HepG2 (cell line): ENCODE measurements around the gene RSAD2. TPM values are rescaled to one million over a fixed set of nuclear protein-coding genes. Genes with fewer than 3 reads are reported as not detected.

Experiments used
- ARID3A ChIP-seq: IDR thresholded peaks from 2 replicates; pipeline ENCODE4 v1.6.1; 2012; ENCODE audit warnings: low read depth, low read length, improper control_type of control experiment
- ASH2L ChIP-seq: fragments of 300-600, 200-600 bp; sonication (generic); IDR thresholded peaks from 2 replicates; pipeline ENCODE4 v1.7.0; 2017; ENCODE audit warnings: low read depth, mild to moderate bottlenecking, moderate library complexity, mixed read lengths, low read length; ENCODE audit not compliant: insufficient read length
- BORCS8-MEF2B ChIP-seq: sonication (generic); formaldehyde crosslinking; IDR thresholded peaks from 2 replicates; pipeline ENCODE4 v1.8.0; 2022; ENCODE audit warnings: mild to moderate bottlenecking, missing genetic modification reagents
- FOXJ3 ChIP-seq: sonication (generic); formaldehyde crosslinking; IDR thresholded peaks from 2 replicates; pipeline ENCODE4 v1.4.0; 2020; ENCODE audit warnings: missing genetic modification reagents, mild to moderate bottlenecking, borderline replicate concordance
- HNRNPK ChIP-seq: fragments of 200-400 bp; formaldehyde crosslinking; IDR thresholded peaks from 2 replicates; pipeline ENCODE4 v1.6.1; 2018; ENCODE audit warnings: low read length, low read depth, moderate library complexity, mild to moderate bottlenecking; ENCODE audit not compliant: poor library complexity, severe bottlenecking
- HOXA9 ChIP-seq: sonication (generic); formaldehyde crosslinking; IDR thresholded peaks from 2 replicates; pipeline ENCODE4 v1.8.1; 2022; ENCODE audit warnings: missing genetic modification reagents, mild to moderate bottlenecking, moderate library complexity, borderline replicate concordance
- MTF1 ChIP-seq: sonication (generic); formaldehyde crosslinking; IDR thresholded peaks from 2 replicates; pipeline ENCODE4 v1.5.0; 2020; ENCODE audit warnings: missing genetic modification reagents
- NFATC3 ChIP-seq: sonication (generic); formaldehyde crosslinking; IDR thresholded peaks from 2 replicates; pipeline ENCODE4 v1.5.1; 2020; ENCODE audit warnings: mild to moderate bottlenecking, missing genetic modification reagents
- SIN3B ChIP-seq: fragments of 150-350 bp; IDR thresholded peaks from 2 replicates; pipeline ENCODE4 v1.6.1; 2014; ENCODE audit warnings: low read length
- SOX6 ChIP-seq, 2 experiments: fragments of 450-650 bp in 1 of 2; sonication (generic) in 1 of 2; formaldehyde crosslinking in 1 of 2; IDR thresholded peaks; 2 replicates each; pipeline versions ENCODE4 v1.4.0 to v1.6.1; 2017 to 2020; ENCODE audit warnings: antibody characterized with exemption in 1 of 2, mild to moderate bottlenecking in 1 of 2, missing genetic modification reagents in 1 of 2
- TIGD3 ChIP-seq: sonication (generic); formaldehyde crosslinking; IDR thresholded peaks from 2 replicates; pipeline ENCODE4 v1.5.1; 2020; ENCODE audit warnings: mild to moderate bottlenecking, missing genetic modification reagents, borderline replicate concordance
- ZBTB20 ChIP-seq: sonication (generic); formaldehyde crosslinking; IDR thresholded peaks from 2 replicates; pipeline ENCODE4 v1.8.1; 2023; ENCODE audit warnings: missing genetic modification reagents, low read depth, mild to moderate bottlenecking, borderline replicate concordance
- ZBTB7A ChIP-seq: sonication (generic); formaldehyde crosslinking; IDR thresholded peaks from 2 replicates; pipeline ENCODE4 v1.8.0; 2022; ENCODE audit warnings: mild to moderate bottlenecking, missing genetic modification reagents
- ZFP1 ChIP-seq: IDR thresholded peaks from 2 replicates; pipeline ENCODE4 v1.6.1; 2016
- ZNF121 ChIP-seq: sonication (generic); formaldehyde crosslinking; IDR thresholded peaks from 2 replicates; pipeline ENCODE4 v1.5.0; 2020; ENCODE audit warnings: mild to moderate bottlenecking, missing genetic modification reagents
- ZNF225 ChIP-seq: sonication (generic); formaldehyde crosslinking; IDR thresholded peaks from 2 replicates; pipeline ENCODE4 v1.4.0; 2020; ENCODE audit warnings: mild to moderate bottlenecking, missing genetic modification reagents
- ZNF770 ChIP-seq: sonication (generic); formaldehyde crosslinking; IDR thresholded peaks from 2 replicates; pipeline ENCODE4 v1.5.0; 2020; ENCODE audit warnings: mild to moderate bottlenecking, missing genetic modification reagents
- ZNF788 ChIP-seq: sonication (generic); formaldehyde crosslinking; IDR thresholded peaks from 2 replicates; pipeline ENCODE4 v1.5.0; 2020; ENCODE audit warnings: mild to moderate bottlenecking, missing genetic modification reagents, borderline replicate concordance
- polyA plus RNA-seq, 8 experiments: library from polyadenylated mRNA; depleted of rRNA in 3 of 8; stranded (reverse) in 7 of 8; unstranded in 1 of 8; fragments of >200 nt; fragmentation: Illumina TruSeq in 4 of 8; extraction: Trizol in 4 of 8; gene quantifications; 2 replicates each; pipeline versions ENCODE4 v1.2.1 to v1.2.3, GENCODE V29; 2011 to 2016; ENCODE audit warnings: low read depth in 4 of 8, missing spikeins in 1 of 8, mixed read lengths in 1 of 8; ENCODE audit not compliant: insufficient read depth in 1 of 8
- total RNA-seq, 5 experiments: library from RNA; depleted of rRNA; stranded (reverse); fragments of >200 nt; fragmentation: Illumina TruSeq; extraction: Trizol; gene quantifications; 2 replicates each; pipeline ENCODE4 v1.2.3, GENCODE V29; 2016; ENCODE audit warnings: low read depth in 1 of 5

RSAD2 gene
- total and polyA plus RNA-seq, 2 of the 13 experiments (the other 11 are each of a cell fraction or from before 2014, with no cell fraction given) = 0.11 TPM; not detected in 1

- 0 out of 2 replicates have a peak, but pooled peaks have one; percentile 22 for TF ChIP-seq ARID3A
- no peak for TF ChIP-seq HNRNPK
- no peak for TF ChIP-seq SIN3B
- TF ChIP-seq ZNF225 (CRISPR knock-in tag) = no peak
- TF ChIP-seq TIGD3 (CRISPR knock-in tag) = no peak
- no peak for TF ChIP-seq MTF1 (CRISPR knock-in tag)
- TF ChIP-seq FOXJ3 (CRISPR knock-in tag) = peak; percentile 15; the same call in 1 of the 2 replicates
- no peak for TF ChIP-seq BORCS8-MEF2B
- no peak for TF ChIP-seq NFATC3 (CRISPR knock-in tag)
- TF ChIP-seq ZBTB20 (CRISPR knock-in tag) = no peak
- TF ChIP-seq ZNF121 = no peak
- no peak for TF ChIP-seq ZFP1 (CRISPR knock-in tag)
- TF ChIP-seq ASH2L = peak; percentile 12
- no peak for TF ChIP-seq ZNF770 (CRISPR knock-in tag)
- TF ChIP-seq ZBTB7A (CRISPR knock-in tag) = no peak
- TF ChIP-seq HOXA9 = no peak
- no peak for TF ChIP-seq ZNF788 (CRISPR knock-in tag)
- no peak for TF ChIP-seq SOX6 (IDR thresholded peaks at IDR 0.05)
- TF ChIP-seq SOX6 (CRISPR knock-in tag; IDR thresholded peaks at IDR 0.05) = peak; percentile 50; the same call in 1 of the 2 replicates
- TF ChIP-seq, all 625 proteins: peak for 7
Measured at GRCh38 chr2:6931753-6932152, 54.2 kb downstream of the RSAD2 start (continued).
